Measurements from ENCODE around the gene MT1B. TPM values are rescaled to one million over a fixed set of nuclear protein-coding genes. Genes with fewer than 3 reads are reported as not detected.
"Not testable (repeated sequence)": the region's sequence is repeated elsewhere in the genome, so short reads cannot be mapped to it uniquely, and the experiment has no call there.

The MT1B gene
- total RNA-seq, 1 donor from 2014 or later = not detected

GRCh38 chr16:56672761-56673536 is 21.3 kb downstream of the MT1B start:
- DNase-seq (no peak), ATAC-seq (no peak)
- no peaks in the 10 kb centered on the region for H3K36me3 ChIP-seq
- intact Hi-C loops (cut with DNase I) = no loop called here
- H3K4me1 ChIP-seq = peaks cover 17% of the 10 kb centered on the region
- H3K27me3 ChIP-seq (ENCODE audit: low read depth) = peaks cover 64% of the 10 kb centered on the region
- no peak overlapping the region for H3K4me3 ChIP-seq
- TF ChIP-seq CTCF (IDR thresholded peaks at IDR 0.05) = no peak
- H3K27ac ChIP-seq = no peak overlapping the region
- no peaks in the 10 kb centered on the region for H3K9me3 ChIP-seq

GRCh38 chr16:56673921-56674320 is 22.2 kb downstream of the MT1B start:
- H3K27me3 ChIP-seq (ENCODE audit: low read depth) = peaks cover 55% of the 10 kb centered on the region
- no peak for DNase-seq

GRCh38 chr16:56674570-56674969 is 22.9 kb downstream of the MT1B start:
- H3K36me3 ChIP-seq; ATAC-seq; DNase-seq; H3K27ac ChIP-seq; H3K4me1 ChIP-seq; H3K4me3 ChIP-seq; intact Hi-C loops (cut with DNase I); H3K9me3 ChIP-seq: not testable (repeated sequence)
- peaks cover 48% of the 10 kb centered on the region for H3K27me3 ChIP-seq (ENCODE audit: low read depth)

More at GRCh38 chr16:56673921-56674320, 22.2 kb downstream of the MT1B start:
- ATAC-seq = peak; percentile 31 to 66
- intact Hi-C loops (cut with DNase I) = no loop called here
- no peak overlapping the region for H3K4me3 ChIP-seq
- peak; percentile 68 for TF ChIP-seq CTCF (IDR thresholded peaks at IDR 0.05)
- H3K36me3 ChIP-seq = no peaks in the 10 kb centered on the region
- no peaks in the 10 kb centered on the region for H3K9me3 ChIP-seq
- H3K4me1 ChIP-seq = peaks cover 14% of the 10 kb centered on the region
- no peak overlapping the region for H3K27ac ChIP-seq

DNA sequence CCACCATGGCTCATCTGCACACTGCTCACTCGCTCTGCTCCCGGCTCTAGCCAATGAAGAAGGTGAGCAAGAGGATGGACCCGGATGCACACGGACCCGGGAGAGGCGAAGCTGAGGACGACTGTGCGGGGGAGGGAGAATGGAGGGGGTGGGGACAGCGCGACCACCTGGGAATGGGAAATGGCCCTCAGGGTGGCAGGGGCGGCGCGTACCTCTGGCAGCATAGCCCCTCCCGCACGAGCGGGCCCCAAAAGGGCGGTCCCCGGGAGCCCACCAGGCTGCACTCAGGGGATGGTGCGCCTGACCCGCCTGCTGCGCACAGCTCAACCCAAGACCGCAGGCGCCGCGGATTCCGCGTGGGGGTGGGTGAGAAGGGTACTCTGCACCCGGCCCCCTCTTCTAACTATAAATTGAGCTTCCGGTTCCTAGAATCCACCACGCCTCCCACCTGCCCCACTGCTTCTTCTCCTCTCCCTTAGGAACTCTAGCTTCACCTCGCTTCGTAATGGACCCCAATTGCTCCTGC is 24.1 kb downstream of the MT1B start:
- Histone ChIP-seq H3K36me3 (no peaks in the 10 kb centered on the region), H3K27me3 (ENCODE audit: low read depth) (peaks cover 36% of the 10 kb centered on the region), H3K27ac (no peak overlapping the region), H3K9me3 (no peaks in the 10 kb centered on the region), H3K4me3 (peak overlapping the region; percentile 35), H3K4me1 (peaks cover 8% of the 10 kb centered on the region)
- no peak for DNase-seq
- intact Hi-C loops (cut with DNase I) = no loop called here
- peak; percentile 43 to 50 for ATAC-seq
- no peak for TF ChIP-seq CTCF (IDR thresholded peaks at IDR 0.05)

GRCh38 chr16:56677474-56677873 is 25.8 kb downstream of the MT1B start:
- Histone ChIP-seq H3K36me3 (no peaks in the 10 kb centered on the region), H3K27me3 (ENCODE audit: low read depth) (peaks cover 32% of the 10 kb centered on the region), H3K9me3 (no peaks in the 10 kb centered on the region), H3K4me1 (peaks cover 15% of the 10 kb centered on the region), H3K4me3 (no peak overlapping the region), H3K27ac (no peak overlapping the region)
- no peak for TF ChIP-seq CTCF (IDR thresholded peaks at IDR 0.05)
- intact Hi-C loops (cut with DNase I) = no loop called here
- ATAC-seq (no peak), DNase-seq (no peak)

DNA sequence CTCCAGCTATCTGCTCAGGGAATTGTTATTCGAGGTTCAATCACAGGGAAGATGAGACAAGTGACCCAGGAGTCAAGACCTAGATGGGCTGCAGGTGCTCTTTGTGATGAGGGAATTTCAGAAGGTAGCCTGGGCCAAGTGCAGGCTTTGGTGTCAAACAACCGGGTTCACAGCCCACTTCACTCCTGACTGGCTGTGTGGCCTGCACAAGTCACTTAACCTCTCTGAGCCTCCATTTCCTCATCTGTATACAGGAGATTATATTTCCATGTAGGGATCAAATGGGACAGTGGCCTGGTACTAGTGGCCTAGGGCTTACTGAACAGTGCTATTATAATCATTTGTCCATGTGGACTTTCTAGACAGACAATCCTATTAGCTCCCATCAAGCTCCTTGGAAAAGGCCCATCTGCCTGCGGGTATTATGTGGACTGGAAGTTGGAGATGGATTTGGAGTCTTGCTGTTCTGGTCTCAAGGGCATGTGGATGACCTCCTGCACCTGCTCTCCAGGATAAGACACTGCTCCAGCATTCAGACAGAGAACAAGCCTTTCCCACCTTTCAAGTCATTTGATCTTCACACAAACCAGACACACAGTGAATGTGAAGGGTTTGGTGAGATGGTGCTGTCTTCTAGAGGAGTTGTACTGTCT is 27.5 kb downstream of the MT1B start:
- DNase-seq (no peak), ATAC-seq (no peak)
- Histone ChIP-seq H3K27me3 (ENCODE audit: low read depth) (peaks cover 26% of the 10 kb centered on the region), H3K36me3 (no peaks in the 10 kb centered on the region), H3K4me3 (no peak overlapping the region), H3K27ac (no peak overlapping the region), H3K4me1 (peaks cover 30% of the 10 kb centered on the region), H3K9me3 (no peaks in the 10 kb centered on the region)
- TF ChIP-seq CTCF (IDR thresholded peaks at IDR 0.05) = no peak
- intact Hi-C loops (cut with DNase I) = no loop called here

Measured in lower lobe of right lung (tissue), 2 donors.